Measurements from ENCODE around the gene SOX10. TPM values are rescaled to one million over a fixed set of nuclear protein-coding genes. Genes with fewer than 3 reads are reported as not detected.

SOX10 gene
- total RNA-seq, 1 experiment from 2014 or later, result 2.7 TPM

DNA sequence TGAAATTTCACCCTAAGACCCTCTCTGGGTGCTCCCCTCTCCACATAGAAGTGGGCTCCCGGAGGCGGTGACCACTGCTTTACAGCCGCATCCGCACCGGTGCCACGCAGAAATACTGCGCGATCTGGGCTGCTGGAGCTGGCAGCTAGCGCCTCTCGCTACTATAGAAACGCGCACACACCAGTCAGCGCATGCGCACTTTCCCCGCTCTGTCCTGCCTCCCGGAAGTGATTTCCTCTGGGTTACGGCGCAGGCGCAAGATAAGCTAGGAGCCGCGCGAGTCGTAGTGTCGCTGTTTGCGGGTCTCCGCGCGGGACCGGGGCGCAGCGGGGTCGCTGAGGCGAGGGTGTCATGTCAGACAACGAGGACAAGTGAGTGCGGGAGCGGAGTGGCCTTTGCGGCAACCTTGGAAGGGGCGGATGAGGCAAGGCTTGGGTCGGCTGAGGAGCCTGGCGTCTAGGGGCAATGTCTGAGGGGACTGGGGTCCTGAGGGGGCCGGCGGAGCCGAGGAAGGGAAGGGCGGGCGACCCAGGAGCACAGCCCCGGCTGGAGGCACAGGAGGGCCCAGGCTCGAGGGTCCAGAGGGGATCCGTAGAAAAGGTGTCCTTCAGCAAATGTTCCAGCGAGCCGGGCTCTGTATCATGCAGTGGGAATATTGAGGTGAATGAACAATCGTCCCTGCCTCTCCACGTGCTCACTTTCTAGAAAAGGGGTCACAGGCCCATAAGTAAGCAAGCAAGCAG lies 30.7 kb downstream of the SOX10 start, which contains the start of the genes C22orf23 and POLR2F:
C22orf23 (minus strand) TSS at position 165 of the 743 bp plus-strand sequence. CDS start 452 bp downstream, outside the sequence.
POLR2F (plus strand) TSS at position 263 of the 743 bp plus-strand sequence; CDS start at position 352, 89 bp downstream.
- ChIA-PET CTCF (interaction anchor here (0.5 to 3.6 kb wide), 12 partner anchors 12 to 310 kb away, joined by 3 to 23 read pairs (median 4); partner anchors contain the start of gene MICALL1), POLR2A (interaction anchor here (0.7 to 1.5 kb wide), 5 partner anchors 10 to 1812 kb away, joined by 3 to 4 read pairs (median 3); no protein-coding TSS in a partner anchor)
- Mint-ChIP-seq H3K9me3 (no peaks in the 10 kb centered on the region), H3K4me1 (peaks cover 24% of the 10 kb centered on the region), H3K4me3 (peak within 1 kb of the TSS; percentile 95), H3K27me3 (ENCODE audit: low read depth) (peaks cover 16% of the 10 kb centered on the region), H3K36me3 (peaks cover 19% of the 10 kb centered on the region), H3K27ac (peak within 1 kb of the TSS; percentile 95)
- TF ChIP-seq, protein P1, sequence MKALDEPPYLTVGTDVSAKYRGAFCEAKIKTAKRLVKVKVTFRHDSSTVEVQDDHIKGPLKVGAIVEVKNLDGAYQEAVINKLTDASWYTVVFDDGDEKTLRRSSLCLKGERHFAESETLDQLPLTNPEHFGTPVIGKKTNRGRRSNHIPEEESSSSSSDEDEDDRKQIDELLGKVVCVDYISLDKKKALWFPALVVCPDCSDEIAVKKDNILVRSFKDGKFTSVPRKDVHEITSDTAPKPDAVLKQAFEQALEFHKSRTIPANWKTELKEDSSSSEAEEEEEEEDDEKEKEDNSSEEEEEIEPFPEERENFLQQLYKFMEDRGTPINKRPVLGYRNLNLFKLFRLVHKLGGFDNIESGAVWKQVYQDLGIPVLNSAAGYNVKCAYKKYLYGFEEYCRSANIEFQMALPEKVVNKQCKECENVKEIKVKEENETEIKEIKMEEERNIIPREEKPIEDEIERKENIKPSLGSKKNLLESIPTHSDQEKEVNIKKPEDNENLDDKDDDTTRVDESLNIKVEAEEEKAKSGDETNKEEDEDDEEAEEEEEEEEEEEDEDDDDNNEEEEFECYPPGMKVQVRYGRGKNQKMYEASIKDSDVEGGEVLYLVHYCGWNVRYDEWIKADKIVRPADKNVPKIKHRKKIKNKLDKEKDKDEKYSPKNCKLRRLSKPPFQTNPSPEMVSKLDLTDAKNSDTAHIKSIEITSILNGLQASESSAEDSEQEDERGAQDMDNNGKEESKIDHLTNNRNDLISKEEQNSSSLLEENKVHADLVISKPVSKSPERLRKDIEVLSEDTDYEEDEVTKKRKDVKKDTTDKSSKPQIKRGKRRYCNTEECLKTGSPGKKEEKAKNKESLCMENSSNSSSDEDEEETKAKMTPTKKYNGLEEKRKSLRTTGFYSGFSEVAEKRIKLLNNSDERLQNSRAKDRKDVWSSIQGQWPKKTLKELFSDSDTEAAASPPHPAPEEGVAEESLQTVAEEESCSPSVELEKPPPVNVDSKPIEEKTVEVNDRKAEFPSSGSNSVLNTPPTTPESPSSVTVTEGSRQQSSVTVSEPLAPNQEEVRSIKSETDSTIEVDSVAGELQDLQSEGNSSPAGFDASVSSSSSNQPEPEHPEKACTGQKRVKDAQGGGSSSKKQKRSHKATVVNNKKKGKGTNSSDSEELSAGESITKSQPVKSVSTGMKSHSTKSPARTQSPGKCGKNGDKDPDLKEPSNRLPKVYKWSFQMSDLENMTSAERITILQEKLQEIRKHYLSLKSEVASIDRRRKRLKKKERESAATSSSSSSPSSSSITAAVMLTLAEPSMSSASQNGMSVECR (CRISPR knock-in tag; IDR thresholded peaks at IDR 0.05; ENCODE audit: borderline replicate concordance), result peak; percentile 18; the same call in 1 of the 2 replicates
- 0 out of 2 replicates have a peak, but pooled peaks have one; percentile 40 for TF ChIP-seq CREM (CRISPR knock-in tag; IDR thresholded peaks at IDR 0.05)
- TF ChIP-seq HMGXB4 (CRISPR knock-in tag; IDR thresholded peaks at IDR 0.05), result peak; percentile 70; the same call in 1 of the 2 replicates
- peak; percentile 84 for TF ChIP-seq FOXK1 (CRISPR knock-in tag; IDR thresholded peaks at IDR 0.05)
- peak; percentile 49; the same call in 1 of the 2 replicates for TF ChIP-seq MAX (CRISPR knock-in tag; IDR thresholded peaks at IDR 0.05)
- 0 out of 2 replicates have a peak, but pooled peaks have one; percentile 33 for TF ChIP-seq ZNF232 (CRISPR knock-in tag; IDR thresholded peaks at IDR 0.05)
- TF ChIP-seq FOXP4 (CRISPR knock-in tag; IDR thresholded peaks at IDR 0.05), result peak; percentile 77
- TF ChIP-seq ETV6 (CRISPR knock-in tag; IDR thresholded peaks at IDR 0.05), result peak; percentile 59; the same call in 1 of the 2 replicates
- peak; percentile 74; the same call in 1 of the 2 replicates for TF ChIP-seq GABPB1 (CRISPR knock-in tag; IDR thresholded peaks at IDR 0.05)
- TF ChIP-seq, protein P2, sequence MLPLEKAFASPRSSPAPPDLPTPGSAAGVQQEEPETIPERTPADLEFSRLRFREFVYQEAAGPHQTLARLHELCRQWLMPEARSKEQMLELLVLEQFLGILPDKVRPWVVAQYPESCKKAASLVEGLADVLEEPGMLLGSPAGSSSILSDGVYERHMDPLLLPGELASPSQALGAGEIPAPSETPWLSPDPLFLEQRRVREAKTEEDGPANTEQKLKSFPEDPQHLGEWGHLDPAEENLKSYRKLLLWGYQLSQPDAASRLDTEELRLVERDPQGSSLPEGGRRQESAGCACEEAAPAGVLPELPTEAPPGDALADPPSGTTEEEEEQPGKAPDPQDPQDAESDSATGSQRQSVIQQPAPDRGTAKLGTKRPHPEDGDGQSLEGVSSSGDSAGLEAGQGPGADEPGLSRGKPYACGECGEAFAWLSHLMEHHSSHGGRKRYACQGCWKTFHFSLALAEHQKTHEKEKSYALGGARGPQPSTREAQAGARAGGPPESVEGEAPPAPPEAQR (CRISPR knock-in tag; IDR thresholded peaks at IDR 0.05), result no peak
- peak; percentile 30; the same call in 1 of the 2 replicates for TF ChIP-seq FOXP1 (CRISPR knock-in tag; IDR thresholded peaks at IDR 0.05; ENCODE audit: borderline replicate concordance)
- TF ChIP-seq, protein P3, sequence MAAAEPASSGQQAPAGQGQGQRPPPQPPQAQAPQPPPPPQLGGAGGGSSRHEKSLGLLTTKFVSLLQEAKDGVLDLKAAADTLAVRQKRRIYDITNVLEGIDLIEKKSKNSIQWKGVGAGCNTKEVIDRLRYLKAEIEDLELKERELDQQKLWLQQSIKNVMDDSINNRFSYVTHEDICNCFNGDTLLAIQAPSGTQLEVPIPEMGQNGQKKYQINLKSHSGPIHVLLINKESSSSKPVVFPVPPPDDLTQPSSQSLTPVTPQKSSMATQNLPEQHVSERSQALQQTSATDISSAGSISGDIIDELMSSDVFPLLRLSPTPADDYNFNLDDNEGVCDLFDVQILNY (CRISPR knock-in tag; IDR thresholded peaks at IDR 0.05), result no peak
- no peak for TF ChIP-seq ATF1 (CRISPR knock-in tag; IDR thresholded peaks at IDR 0.05)
- TF ChIP-seq NR2C2 (CRISPR knock-in tag; IDR thresholded peaks at IDR 0.05), result peak; percentile 82
- peak; percentile 61 for TF ChIP-seq SP1 (CRISPR knock-in tag; conservative IDR thresholded peaks at IDR 0.05)
- ATAC-seq (peak; percentile 86), DNase-seq (ENCODE audit: low spot score) (peak; percentile 96)

Measured in WTC11 (cell line).